GM23338 (cell line): ENCODE results near the gene EMCN.

Source experiments
- CREB1 ChIP-seq: fragments of 250-450 bp; sonication (Bioruptor Pico); IDR thresholded peaks from 2 replicates; pipeline ENCODE4 v1.5.0; 2020; ENCODE audit warnings: low read depth, mild to moderate bottlenecking, moderate library complexity
- EZH2 ChIP-seq: fragments of 200-600 bp; sonication (generic); IDR thresholded peaks from one replicate; pipeline ENCODE4 v1.8.0; 2017; ENCODE audit warnings: antibody characterized with exemption, mild to moderate bottlenecking, low read depth; ENCODE audit not compliant: unreplicated experiment
- EZH2phosphoT487 ChIP-seq: fragments of 200-600 bp; sonication (generic); IDR thresholded peaks from one replicate; pipeline ENCODE4 v1.8.1; 2018; ENCODE audit warnings: antibody characterized with exemption; ENCODE audit not compliant: unreplicated experiment
- JUNB ChIP-seq: IDR thresholded peaks from one replicate; pipeline ENCODE4 v1.6.1; 2016; ENCODE audit warnings: antibody characterized with exemption; ENCODE audit not compliant: unreplicated experiment
- NANOG ChIP-seq: IDR thresholded peaks from 2 replicates; pipeline ENCODE4 v1.6.1; 2016; ENCODE audit warnings: antibody characterized with exemption, borderline replicate concordance
- POLR2AphosphoS5 ChIP-seq: IDR thresholded peaks from 2 replicates; pipeline ENCODE4 v1.6.1; 2016; ENCODE audit warnings: antibody characterized with exemption, low read depth
- STAT1 ChIP-seq: IDR thresholded peaks from one replicate; pipeline ENCODE4 v1.6.1; 2016; ENCODE audit warnings: antibody characterized with exemption; ENCODE audit not compliant: unreplicated experiment
- ZNF114 ChIP-seq: fragments of 250-450 bp; sonication (Bioruptor Pico); IDR thresholded peaks from 2 replicates; pipeline ENCODE4 v1.5.0; 2020; ENCODE audit warnings: mild to moderate bottlenecking, moderate library complexity
- TF ChIP-seq, protein P1 (sequence below), 2 experiments: fragments of 200-600 bp in 1 of 2; sonication (generic) in 1 of 2; conservative IDR thresholded peaks; 2 replicates each; pipeline versions ENCODE4 v1.5.1 to v1.6.1; 2016 to 2017; ENCODE audit warnings: antibody characterized with exemption in 2 of 2, low read depth in 2 of 2, mild to moderate bottlenecking in 2 of 2, moderate library complexity in 1 of 2
- TF ChIP-seq, protein P2 (sequence below): IDR thresholded peaks from 2 replicates; pipeline ENCODE4 v1.6.1; 2016; ENCODE audit warnings: antibody characterized with exemption
- TF ChIP-seq, protein P3 (sequence below): IDR thresholded peaks from one replicate; pipeline ENCODE4 v1.6.1; 2018; ENCODE audit warnings: antibody characterized with exemption; ENCODE audit not compliant: unreplicated experiment
- TF ChIP-seq, protein P4 (sequence below): fragments of 250-450 bp; sonication (Bioruptor Pico); IDR thresholded peaks from 2 replicates; pipeline ENCODE4 v1.5.0; 2020; ENCODE audit warnings: mild to moderate bottlenecking, moderate library complexity

DNA sequence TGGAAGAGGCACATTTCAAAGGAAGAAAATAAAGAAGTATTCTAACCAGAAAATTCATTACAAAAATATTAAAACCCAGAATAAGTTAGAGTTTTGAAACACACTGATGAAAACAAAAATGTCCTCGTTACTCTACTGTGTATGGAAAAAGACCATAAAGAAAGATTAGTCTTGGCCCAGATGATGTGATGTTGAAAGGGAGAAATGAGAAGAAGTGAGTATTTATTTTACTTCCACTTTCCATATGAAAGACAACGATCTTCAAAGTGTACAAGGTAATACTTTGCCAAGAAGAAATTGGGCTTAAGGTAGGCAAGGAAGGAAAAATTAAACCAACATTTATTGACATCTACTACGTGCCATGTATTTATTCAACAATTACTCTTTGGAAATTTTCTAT lies 48.6 kb upstream of the EMCN start:
- TF ChIP-seq EZH2 (no peak), POLR2AphosphoS5 (no peak), JUNB (no peak), EZH2phosphoT487 (no peak), CREB1 (no peak), NANOG (no peak), STAT1 (no peak), ZNF114 (CRISPR knock-in tag) (no peak)
- TF ChIP-seq, protein P1, sequence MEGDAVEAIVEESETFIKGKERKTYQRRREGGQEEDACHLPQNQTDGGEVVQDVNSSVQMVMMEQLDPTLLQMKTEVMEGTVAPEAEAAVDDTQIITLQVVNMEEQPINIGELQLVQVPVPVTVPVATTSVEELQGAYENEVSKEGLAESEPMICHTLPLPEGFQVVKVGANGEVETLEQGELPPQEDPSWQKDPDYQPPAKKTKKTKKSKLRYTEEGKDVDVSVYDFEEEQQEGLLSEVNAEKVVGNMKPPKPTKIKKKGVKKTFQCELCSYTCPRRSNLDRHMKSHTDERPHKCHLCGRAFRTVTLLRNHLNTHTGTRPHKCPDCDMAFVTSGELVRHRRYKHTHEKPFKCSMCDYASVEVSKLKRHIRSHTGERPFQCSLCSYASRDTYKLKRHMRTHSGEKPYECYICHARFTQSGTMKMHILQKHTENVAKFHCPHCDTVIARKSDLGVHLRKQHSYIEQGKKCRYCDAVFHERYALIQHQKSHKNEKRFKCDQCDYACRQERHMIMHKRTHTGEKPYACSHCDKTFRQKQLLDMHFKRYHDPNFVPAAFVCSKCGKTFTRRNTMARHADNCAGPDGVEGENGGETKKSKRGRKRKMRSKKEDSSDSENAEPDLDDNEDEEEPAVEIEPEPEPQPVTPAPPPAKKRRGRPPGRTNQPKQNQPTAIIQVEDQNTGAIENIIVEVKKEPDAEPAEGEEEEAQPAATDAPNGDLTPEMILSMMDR (conservative IDR thresholded peaks at IDR 0.05; ENCODE audit: low read depth in 2 of 2) = no peak
- TF ChIP-seq, protein P2, sequence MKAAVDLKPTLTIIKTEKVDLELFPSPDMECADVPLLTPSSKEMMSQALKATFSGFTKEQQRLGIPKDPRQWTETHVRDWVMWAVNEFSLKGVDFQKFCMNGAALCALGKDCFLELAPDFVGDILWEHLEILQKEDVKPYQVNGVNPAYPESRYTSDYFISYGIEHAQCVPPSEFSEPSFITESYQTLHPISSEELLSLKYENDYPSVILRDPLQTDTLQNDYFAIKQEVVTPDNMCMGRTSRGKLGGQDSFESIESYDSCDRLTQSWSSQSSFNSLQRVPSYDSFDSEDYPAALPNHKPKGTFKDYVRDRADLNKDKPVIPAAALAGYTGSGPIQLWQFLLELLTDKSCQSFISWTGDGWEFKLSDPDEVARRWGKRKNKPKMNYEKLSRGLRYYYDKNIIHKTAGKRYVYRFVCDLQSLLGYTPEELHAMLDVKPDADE = no peak
- TF ChIP-seq, protein P3, sequence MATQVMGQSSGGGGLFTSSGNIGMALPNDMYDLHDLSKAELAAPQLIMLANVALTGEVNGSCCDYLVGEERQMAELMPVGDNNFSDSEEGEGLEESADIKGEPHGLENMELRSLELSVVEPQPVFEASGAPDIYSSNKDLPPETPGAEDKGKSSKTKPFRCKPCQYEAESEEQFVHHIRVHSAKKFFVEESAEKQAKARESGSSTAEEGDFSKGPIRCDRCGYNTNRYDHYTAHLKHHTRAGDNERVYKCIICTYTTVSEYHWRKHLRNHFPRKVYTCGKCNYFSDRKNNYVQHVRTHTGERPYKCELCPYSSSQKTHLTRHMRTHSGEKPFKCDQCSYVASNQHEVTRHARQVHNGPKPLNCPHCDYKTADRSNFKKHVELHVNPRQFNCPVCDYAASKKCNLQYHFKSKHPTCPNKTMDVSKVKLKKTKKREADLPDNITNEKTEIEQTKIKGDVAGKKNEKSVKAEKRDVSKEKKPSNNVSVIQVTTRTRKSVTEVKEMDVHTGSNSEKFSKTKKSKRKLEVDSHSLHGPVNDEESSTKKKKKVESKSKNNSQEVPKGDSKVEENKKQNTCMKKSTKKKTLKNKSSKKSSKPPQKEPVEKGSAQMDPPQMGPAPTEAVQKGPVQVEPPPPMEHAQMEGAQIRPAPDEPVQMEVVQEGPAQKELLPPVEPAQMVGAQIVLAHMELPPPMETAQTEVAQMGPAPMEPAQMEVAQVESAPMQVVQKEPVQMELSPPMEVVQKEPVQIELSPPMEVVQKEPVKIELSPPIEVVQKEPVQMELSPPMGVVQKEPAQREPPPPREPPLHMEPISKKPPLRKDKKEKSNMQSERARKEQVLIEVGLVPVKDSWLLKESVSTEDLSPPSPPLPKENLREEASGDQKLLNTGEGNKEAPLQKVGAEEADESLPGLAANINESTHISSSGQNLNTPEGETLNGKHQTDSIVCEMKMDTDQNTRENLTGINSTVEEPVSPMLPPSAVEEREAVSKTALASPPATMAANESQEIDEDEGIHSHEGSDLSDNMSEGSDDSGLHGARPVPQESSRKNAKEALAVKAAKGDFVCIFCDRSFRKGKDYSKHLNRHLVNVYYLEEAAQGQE = no peak
- TF ChIP-seq, protein P4, sequence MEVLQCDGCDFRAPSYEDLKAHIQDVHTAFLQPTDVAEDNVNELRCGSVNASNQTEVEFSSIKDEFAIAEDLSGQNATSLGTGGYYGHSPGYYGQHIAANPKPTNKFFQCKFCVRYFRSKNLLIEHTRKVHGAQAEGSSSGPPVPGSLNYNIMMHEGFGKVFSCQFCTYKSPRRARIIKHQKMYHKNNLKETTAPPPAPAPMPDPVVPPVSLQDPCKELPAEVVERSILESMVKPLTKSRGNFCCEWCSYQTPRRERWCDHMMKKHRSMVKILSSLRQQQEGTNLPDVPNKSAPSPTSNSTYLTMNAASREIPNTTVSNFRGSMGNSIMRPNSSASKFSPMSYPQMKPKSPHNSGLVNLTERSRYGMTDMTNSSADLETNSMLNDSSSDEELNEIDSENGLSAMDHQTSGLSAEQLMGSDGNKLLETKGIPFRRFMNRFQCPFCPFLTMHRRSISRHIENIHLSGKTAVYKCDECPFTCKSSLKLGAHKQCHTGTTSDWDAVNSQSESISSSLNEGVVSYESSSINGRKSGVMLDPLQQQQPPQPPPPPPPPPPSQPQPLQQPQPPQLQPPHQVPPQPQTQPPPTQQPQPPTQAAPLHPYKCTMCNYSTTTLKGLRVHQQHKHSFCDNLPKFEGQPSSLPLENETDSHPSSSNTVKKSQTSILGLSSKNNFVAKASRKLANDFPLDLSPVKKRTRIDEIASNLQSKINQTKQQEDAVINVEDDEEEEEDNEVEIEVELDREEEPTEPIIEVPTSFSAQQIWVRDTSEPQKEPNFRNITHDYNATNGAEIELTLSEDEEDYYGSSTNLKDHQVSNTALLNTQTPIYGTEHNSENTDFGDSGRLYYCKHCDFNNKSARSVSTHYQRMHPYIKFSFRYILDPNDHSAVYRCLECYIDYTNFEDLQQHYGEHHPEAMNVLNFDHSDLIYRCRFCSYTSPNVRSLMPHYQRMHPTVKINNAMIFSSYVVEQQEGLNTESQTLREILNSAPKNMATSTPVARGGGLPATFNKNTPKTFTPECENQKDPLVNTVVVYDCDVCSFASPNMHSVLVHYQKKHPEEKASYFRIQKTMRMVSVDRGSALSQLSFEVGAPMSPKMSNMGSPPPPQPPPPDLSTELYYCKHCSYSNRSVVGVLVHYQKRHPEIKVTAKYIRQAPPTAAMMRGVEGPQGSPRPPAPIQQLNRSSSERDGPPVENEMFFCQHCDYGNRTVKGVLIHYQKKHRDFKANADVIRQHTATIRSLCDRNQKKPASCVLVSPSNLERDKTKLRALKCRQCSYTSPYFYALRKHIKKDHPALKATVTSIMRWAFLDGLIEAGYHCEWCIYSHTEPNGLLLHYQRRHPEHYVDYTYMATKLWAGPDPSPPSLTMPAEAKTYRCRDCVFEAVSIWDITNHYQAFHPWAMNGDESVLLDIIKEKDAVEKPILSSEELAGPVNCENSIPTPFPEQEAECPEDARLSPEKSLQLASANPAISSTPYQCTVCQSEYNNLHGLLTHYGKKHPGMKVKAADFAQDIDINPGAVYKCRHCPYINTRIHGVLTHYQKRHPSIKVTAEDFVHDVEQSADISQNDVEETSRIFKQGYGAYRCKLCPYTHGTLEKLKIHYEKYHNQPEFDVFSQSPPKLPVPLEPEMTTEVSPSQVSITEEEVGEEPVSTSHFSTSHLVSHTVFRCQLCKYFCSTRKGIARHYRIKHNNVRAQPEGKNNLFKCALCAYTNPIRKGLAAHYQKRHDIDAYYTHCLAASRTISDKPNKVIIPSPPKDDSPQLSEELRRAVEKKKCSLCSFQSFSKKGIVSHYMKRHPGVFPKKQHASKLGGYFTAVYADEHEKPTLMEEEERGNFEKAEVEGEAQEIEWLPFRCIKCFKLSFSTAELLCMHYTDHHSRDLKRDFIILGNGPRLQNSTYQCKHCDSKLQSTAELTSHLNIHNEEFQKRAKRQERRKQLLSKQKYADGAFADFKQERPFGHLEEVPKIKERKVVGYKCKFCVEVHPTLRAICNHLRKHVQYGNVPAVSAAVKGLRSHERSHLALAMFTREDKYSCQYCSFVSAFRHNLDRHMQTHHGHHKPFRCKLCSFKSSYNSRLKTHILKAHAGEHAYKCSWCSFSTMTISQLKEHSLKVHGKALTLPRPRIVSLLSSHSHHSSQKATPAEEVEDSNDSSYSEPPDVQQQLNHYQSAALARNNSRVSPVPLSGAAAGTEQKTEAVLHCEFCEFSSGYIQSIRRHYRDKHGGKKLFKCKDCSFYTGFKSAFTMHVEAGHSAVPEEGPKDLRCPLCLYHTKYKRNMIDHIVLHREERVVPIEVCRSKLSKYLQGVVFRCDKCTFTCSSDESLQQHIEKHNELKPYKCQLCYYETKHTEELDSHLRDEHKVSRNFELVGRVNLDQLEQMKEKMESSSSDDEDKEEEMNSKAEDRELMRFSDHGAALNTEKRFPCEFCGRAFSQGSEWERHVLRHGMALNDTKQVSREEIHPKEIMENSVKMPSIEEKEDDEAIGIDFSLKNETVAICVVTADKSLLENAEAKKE (CRISPR knock-in tag) = no peak
